ENCODE results near the gene PSMA6. TPM values are rescaled to one million over a fixed set of nuclear protein-coding genes. Genes with fewer than 3 reads are reported as not detected.

The PSMA6 gene
- total and polyA plus RNA-seq, 2 of the 13 experiments (the other 11 are each of a cell fraction or from before 2014, with no cell fraction given), result 525 to 1,109 TPM

- TF ChIP-seq ZBTB43 (CRISPR knock-in tag; conservative IDR thresholded peaks at IDR 0.05) (peak; percentile 95; the same call in 1 of the 2 replicates), ZNF83 (CRISPR knock-in tag; IDR thresholded peaks at IDR 0.05; ENCODE audit: borderline replicate concordance) (peak; percentile 17; the same call in 1 of the 2 replicates), KDM2A (CRISPR knock-in tag; IDR thresholded peaks at IDR 0.05; ENCODE audit: borderline replicate concordance, low read depth) (peak; percentile 98), KDM6A (CRISPR knock-in tag; IDR thresholded peaks at IDR 0.05; ENCODE audit: low read depth) (peak; percentile 96), EED (CRISPR knock-in tag; IDR thresholded peaks at IDR 0.05) (no peak), SP2 (CRISPR knock-in tag; IDR thresholded peaks at IDR 0.05) (no peak), ZNF572 (CRISPR knock-in tag; IDR thresholded peaks at IDR 0.05) (no peak), SNAPC4 (CRISPR knock-in tag; IDR thresholded peaks at IDR 0.05) (peak; percentile 96), NCOR1 (IDR thresholded peaks at IDR 0.05; ENCODE audit: borderline replicate concordance, low read length) (peak; percentile 99), MAF1 (CRISPR knock-in tag; IDR thresholded peaks at IDR 0.05; ENCODE audit: borderline replicate concordance) (peak; percentile 97; the same call in 1 of the 2 replicates), RBM22 (optimal IDR thresholded peaks at IDR 0.05; ENCODE audit: low read length) (peak; percentile 77), FUBP1 (CRISPR knock-in tag; IDR thresholded peaks at IDR 0.05; ENCODE audit: borderline replicate concordance) (no peak; the same call in none of the 2 replicates), THAP11 (CRISPR knock-in tag; IDR thresholded peaks at IDR 0.05) (peak; percentile 89), ZNF460 (CRISPR knock-in tag; IDR thresholded peaks at IDR 0.05; ENCODE audit: borderline replicate concordance) (no peak), GPN1 (CRISPR knock-in tag; IDR thresholded peaks at IDR 0.05; ENCODE audit: borderline replicate concordance) (no peak; the same call in 1 of the 2 replicates)
Measured at GRCh38 chr14:35336494-35337268, 44.5 kb downstream of the PSMA6 start (continued).
